HCT116 (cell line): ENCODE data around the gene THSD7A. TPM values are rescaled to one million over a fixed set of nuclear protein-coding genes. Genes with fewer than 3 reads are reported as not detected.

ENCODE experiments used
- ATAC-seq: fragments of 200-7000 bp; cut with Tn5 transposase; 2 replicates; pipeline ENCODE4 v1.9.1; 2020; ENCODE audit warnings: mild to moderate bottlenecking, moderate library complexity
- BruUV-seq: library from RNA; stranded (reverse); fragments of 400-500 nt; replicated peaks from 2 replicates; lab custom pipeline; 2021; lab: Mats Ljungman, UMichigan
- CTCF ChIA-PET: fragments of 300-600 bp; sonication (Branson Sonifier 250); formaldehyde crosslinking; loops from one replicate; lab custom pipeline; 2021; ENCODE audit warnings: antibody characterized with exemption; lab: Charles Lee
- POLR2A ChIA-PET: fragments of 300-600, 350-600 bp; sonication (Branson Sonifier 250); formaldehyde crosslinking; loops from one replicate; lab custom pipeline; 2021; ENCODE audit warnings: antibody characterized with exemption; lab: Charles Lee
- RAD21 ChIA-PET, 2 experiments: fragments of 300-600 bp; sonication (Branson Sonifier 250); formaldehyde crosslinking; loops; one replicate each; lab custom pipeline; 2023; ENCODE audit warnings: low total read pairs in 2 of 2; ENCODE audit not compliant: uncharacterized antibody in 2 of 2, unreplicated experiment in 2 of 2, low non-redundant PET in 1 of 2; lab: Charles Lee
- DNase-seq: peaks from one replicate; pipeline ENCODE4 v3.0.0-alpha.2; 2010; ENCODE audit warnings: low read depth, low spot score
- H2AFZ ChIP-seq: fragments of 200-600 bp; shearing (Covaris generic), sonication (generic); 2 replicates; pipeline ENCODE4 v1.6.1; 2017; ENCODE audit warnings: low read depth, mixed run types, mixed read lengths, antibody characterized with exemption, low read length; ENCODE audit not compliant: poor library complexity, severe bottlenecking
- H3K27ac ChIP-seq: 2 replicates; pipeline ENCODE4 v1.5.1; 2012; ENCODE audit warnings: low read depth, low read length
- H3K27me3 ChIP-seq: fragments of 200-600 bp; sonication (generic); 2 replicates; pipeline ENCODE4 v1.6.1; 2016; ENCODE audit warnings: mixed run types, low read length, mixed read lengths; ENCODE audit not compliant: insufficient read depth
- H3K36me3 ChIP-seq, 2 experiments: fragments of 200-500 bp in 1 of 2; fragments of 200-600 bp in 1 of 2; sonication (Bioruptor generic) in 1 of 2; sonication (generic) in 1 of 2; 2 replicates each; pipeline versions ENCODE4 v1.5.1 to v1.6.1; 2014 to 2016; ENCODE audit warnings: low read length in 2 of 2, inconsistent platforms in 1 of 2, mixed read lengths in 1 of 2, mixed run types in 1 of 2; ENCODE audit not compliant: insufficient read depth in 2 of 2, control insufficient read depth in 1 of 2
- H3K4me1 ChIP-seq, 2 experiments: fragments of 200-600 bp in 1 of 2; sonication (generic) in 1 of 2; 2 replicates each; pipeline versions ENCODE4 v1.5.1 to v1.6.1; 2012 to 2017; ENCODE audit warnings: low read length in 2 of 2, inconsistent platforms in 1 of 2, mild to moderate bottlenecking in 1 of 2, mixed read lengths in 1 of 2, mixed run types in 1 of 2, moderate library complexity in 1 of 2; ENCODE audit not compliant: insufficient read depth in 2 of 2, control insufficient read depth in 1 of 2
- H3K4me2 ChIP-seq: fragments of 200-600 bp; sonication (generic); 2 replicates; pipeline ENCODE4 v1.6.1; 2017; ENCODE audit warnings: mixed run types, low read length, mixed read lengths
- H3K4me3 ChIP-seq, 2 experiments: fragments of 200-600 bp in 1 of 2; sonication (generic) in 1 of 2; replicated peaks in 1 of 2; 2 replicates each; pipeline ENCODE4 v1.5.1; 2011 to 2016; ENCODE audit warnings: low read length in 2 of 2, control low read depth in 1 of 2, low read depth in 1 of 2, mild to moderate bottlenecking in 1 of 2, mixed read lengths in 1 of 2, mixed run types in 1 of 2
- H3K79me2 ChIP-seq: fragments of 200-600 bp; sonication (generic); 2 replicates; pipeline ENCODE4 v1.6.1; 2017; ENCODE audit warnings: mild to moderate bottlenecking, mixed run types, low read length, moderate library complexity, mixed read lengths; ENCODE audit not compliant: insufficient read depth
- H3K9ac ChIP-seq: fragments of 200-600 bp; sonication (generic); 2 replicates; pipeline ENCODE4 v1.6.1; 2016; ENCODE audit warnings: low read length, mixed read lengths
- H3K9me2 ChIP-seq: fragments of 200-600 bp; sonication (generic), shearing (Covaris generic); 2 replicates; pipeline ENCODE4 v1.6.1; 2017; ENCODE audit warnings: mixed run types, mild to moderate bottlenecking, moderate library complexity; ENCODE audit not compliant: insufficient read depth
- H3K9me3 ChIP-seq, 2 experiments: fragments of 200-500 bp in 1 of 2; fragments of 200-600 bp in 1 of 2; sonication (Bioruptor generic) in 1 of 2; sonication (generic) in 1 of 2; 2 replicates each; pipeline ENCODE4 v1.6.1; 2014 to 2017; ENCODE audit warnings: low read length in 2 of 2, mixed read lengths in 2 of 2, inconsistent platforms in 1 of 2, low read depth in 1 of 2, mild to moderate bottlenecking in 1 of 2, mixed run types in 1 of 2, moderate library complexity in 1 of 2; ENCODE audit not compliant: control insufficient read depth in 1 of 2, insufficient read depth in 1 of 2
- H4K20me1 ChIP-seq: fragments of 200-600 bp; sonication (generic), shearing (Covaris generic); 2 replicates; pipeline ENCODE4 v1.6.1; 2017; ENCODE audit warnings: mixed run types, mild to moderate bottlenecking, moderate library complexity; ENCODE audit not compliant: insufficient read depth
- EGR1 ChIP-seq: IDR thresholded peaks from 2 replicates; pipeline ENCODE4 v1.6.1; 2012; ENCODE audit warnings: low read depth
- ELF1 ChIP-seq: IDR thresholded peaks from 2 replicates; pipeline ENCODE4 v1.6.1; 2012; ENCODE audit warnings: low read depth, borderline replicate concordance
- EZH2 ChIP-seq: fragments of 200-600 bp; sonication (generic); IDR thresholded peaks from 2 replicates; pipeline ENCODE4 v1.6.1; 2017; ENCODE audit warnings: antibody characterized with exemption, mixed run types
- EZH2phosphoT487 ChIP-seq: fragments of 200-600 bp; IDR thresholded peaks from 2 replicates; pipeline ENCODE4 v1.6.1; 2018; ENCODE audit warnings: antibody characterized with exemption, borderline replicate concordance
- JUND ChIP-seq: IDR thresholded peaks from 2 replicates; pipeline ENCODE4 v1.6.1; 2012
- RAD21 ChIP-seq: IDR thresholded peaks from 2 replicates; pipeline ENCODE4 v1.6.1; 2012; ENCODE audit warnings: low read depth, mild to moderate bottlenecking
- SP1 ChIP-seq: IDR thresholded peaks from 2 replicates; pipeline ENCODE4 v1.6.1; 2012; ENCODE audit warnings: low read depth
- YY1 ChIP-seq: IDR thresholded peaks from 2 replicates; pipeline ENCODE4 v1.6.1; 2011; ENCODE audit warnings: low read length, low read depth, moderate library complexity, mild to moderate bottlenecking; ENCODE audit not compliant: insufficient replicate concordance; ENCODE audit errors: extremely low read depth
- ZBTB33 ChIP-seq: IDR thresholded peaks from 2 replicates; pipeline ENCODE4 v1.6.1; 2011; ENCODE audit warnings: mild to moderate bottlenecking, low read length, moderate library complexity; ENCODE audit not compliant: insufficient replicate concordance; ENCODE audit errors: extremely low read depth
- ZNF274 ChIP-seq: fragments of 200-500 bp; sonication (Bioruptor generic); IDR thresholded peaks from 2 replicates; pipeline ENCODE4 v1.6.1; 2014; ENCODE audit warnings: mild to moderate bottlenecking, low read depth, low read length, inconsistent platforms
- intact Hi-C: fragments of 100-400 bp; cut with micrococcal nuclease; formaldehyde crosslinking; loops from 2 replicates; pipeline ENCODE4 v1.10.0; 2022
- total RNA-seq: library from RNA; stranded (reverse); gene quantifications from one replicate; pipeline ENCODE4 v1.2.1, GENCODE V29; 2021; ENCODE audit not compliant: unreplicated experiment
- TF ChIP-seq, protein P1 (sequence below): IDR thresholded peaks from 2 replicates; pipeline ENCODE4 v1.6.1; 2012; ENCODE audit warnings: low read depth

The THSD7A gene
- total RNA-seq, 1 experiment from 2014 or later = 0.05 TPM

GRCh38 chr7:11858622-11859302 is 26.8 kb upstream of the THSD7A start:
- no peak for TF ChIP-seq JUND
- no peak for TF ChIP-seq ELF1
- TF ChIP-seq EZH2phosphoT487 = no peak
- TF ChIP-seq YY1 = no peak
- no peak for TF ChIP-seq EZH2
- no peak for TF ChIP-seq ZBTB33
- TF ChIP-seq ZNF274 = no peak
- no peak for TF ChIP-seq EGR1
- no peak for TF ChIP-seq SP1
- no peak for TF ChIP-seq RAD21
- TF ChIP-seq, protein P1, sequence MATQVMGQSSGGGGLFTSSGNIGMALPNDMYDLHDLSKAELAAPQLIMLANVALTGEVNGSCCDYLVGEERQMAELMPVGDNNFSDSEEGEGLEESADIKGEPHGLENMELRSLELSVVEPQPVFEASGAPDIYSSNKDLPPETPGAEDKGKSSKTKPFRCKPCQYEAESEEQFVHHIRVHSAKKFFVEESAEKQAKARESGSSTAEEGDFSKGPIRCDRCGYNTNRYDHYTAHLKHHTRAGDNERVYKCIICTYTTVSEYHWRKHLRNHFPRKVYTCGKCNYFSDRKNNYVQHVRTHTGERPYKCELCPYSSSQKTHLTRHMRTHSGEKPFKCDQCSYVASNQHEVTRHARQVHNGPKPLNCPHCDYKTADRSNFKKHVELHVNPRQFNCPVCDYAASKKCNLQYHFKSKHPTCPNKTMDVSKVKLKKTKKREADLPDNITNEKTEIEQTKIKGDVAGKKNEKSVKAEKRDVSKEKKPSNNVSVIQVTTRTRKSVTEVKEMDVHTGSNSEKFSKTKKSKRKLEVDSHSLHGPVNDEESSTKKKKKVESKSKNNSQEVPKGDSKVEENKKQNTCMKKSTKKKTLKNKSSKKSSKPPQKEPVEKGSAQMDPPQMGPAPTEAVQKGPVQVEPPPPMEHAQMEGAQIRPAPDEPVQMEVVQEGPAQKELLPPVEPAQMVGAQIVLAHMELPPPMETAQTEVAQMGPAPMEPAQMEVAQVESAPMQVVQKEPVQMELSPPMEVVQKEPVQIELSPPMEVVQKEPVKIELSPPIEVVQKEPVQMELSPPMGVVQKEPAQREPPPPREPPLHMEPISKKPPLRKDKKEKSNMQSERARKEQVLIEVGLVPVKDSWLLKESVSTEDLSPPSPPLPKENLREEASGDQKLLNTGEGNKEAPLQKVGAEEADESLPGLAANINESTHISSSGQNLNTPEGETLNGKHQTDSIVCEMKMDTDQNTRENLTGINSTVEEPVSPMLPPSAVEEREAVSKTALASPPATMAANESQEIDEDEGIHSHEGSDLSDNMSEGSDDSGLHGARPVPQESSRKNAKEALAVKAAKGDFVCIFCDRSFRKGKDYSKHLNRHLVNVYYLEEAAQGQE = no peak
- H3K79me2 ChIP-seq = no peaks in the 10 kb centered on the region
- ChIA-PET POLR2A (no interaction called here), RAD21 (no interaction called here), CTCF (no interaction called here)
- DNase-seq (no peak), ATAC-seq (no peak)
- no TSS peak for BruUV-seq
- no peak overlapping the region for H2AFZ ChIP-seq
- no peak overlapping the region for H3K4me3 ChIP-seq
- H3K4me2 ChIP-seq = no peak overlapping the region
- intact Hi-C loops = no loop called here
- no peaks in the 10 kb centered on the region for H3K36me3 ChIP-seq
- H3K27me3 ChIP-seq = no peaks in the 10 kb centered on the region
- no peaks in the 10 kb centered on the region for H3K4me1 ChIP-seq
- no peaks in the 10 kb centered on the region for H3K9me3 ChIP-seq
- H4K20me1 ChIP-seq = no peaks in the 10 kb centered on the region
- no peak overlapping the region for H3K9ac ChIP-seq
- no peak overlapping the region for H3K27ac ChIP-seq
- no peaks in the 10 kb centered on the region for H3K9me2 ChIP-seq
